H1 (cell line): Measurements from ENCODE around the gene AAGAB. TPM values are rescaled to one million over a fixed set of nuclear protein-coding genes. Genes with fewer than 3 reads are reported as not detected.

Source experiments
- BCL11A ChIP-seq, 2 experiments: IDR thresholded peaks; one replicate each; pipeline ENCODE4 v1.6.1; 2011; ENCODE audit warnings: low read depth in 2 of 2, low read length in 2 of 2, mild to moderate bottlenecking in 2 of 2
- CHD7 ChIP-seq: fragments of 300-600 bp; sonication (generic); IDR thresholded peaks from 2 replicates; pipeline ENCODE4 v1.7.1; 2012; ENCODE audit warnings: low read length, moderate library complexity, mild to moderate bottlenecking, inconsistent platforms; ENCODE audit not compliant: insufficient replicate concordance
- GABPA ChIP-seq: IDR thresholded peaks from 2 replicates; pipeline ENCODE4 v1.6.1; 2011; ENCODE audit warnings: mild to moderate bottlenecking, low read length, moderate library complexity, borderline replicate concordance; ENCODE audit not compliant: insufficient read depth
- SAP30 ChIP-seq: fragments of 300-600 bp; sonication (generic); IDR thresholded peaks from 2 replicates; pipeline ENCODE4 v1.7.1; 2012; ENCODE audit warnings: low read length, moderate library complexity, mild to moderate bottlenecking, inconsistent platforms; ENCODE audit not compliant: insufficient read depth, insufficient replicate concordance
- SP4 ChIP-seq: IDR thresholded peaks from 2 replicates; pipeline ENCODE4 v1.6.1; 2012; ENCODE audit warnings: low read length, inconsistent platforms
- SUZ12 ChIP-seq: fragments of 200-600 bp; sonication (generic); IDR thresholded peaks from 2 replicates; pipeline ENCODE4 v1.6.1; 2012; ENCODE audit warnings: mild to moderate bottlenecking, inconsistent platforms, low read length, moderate library complexity, mixed read lengths
- TAF1 ChIP-seq: IDR thresholded peaks from 2 replicates; pipeline ENCODE4 v1.6.1; 2011; ENCODE audit warnings: mild to moderate bottlenecking, low read depth, low read length
- TCF12 ChIP-seq: IDR thresholded peaks from 2 replicates; pipeline ENCODE4 v1.6.1; 2011; ENCODE audit warnings: low read depth, mild to moderate bottlenecking, low read length
- USF2 ChIP-seq: IDR thresholded peaks from 2 replicates; pipeline ENCODE4 v1.6.1; 2011; ENCODE audit warnings: low read length, improper control_type of control experiment
- polyA plus RNA-seq, 7 experiments: library from polyadenylated mRNA; depleted of rRNA in 3 of 7; stranded (reverse) in 5 of 7; unstranded in 2 of 7; fragments of >200 nt in 5 of 7; fragments of 200-250 nt in 2 of 7; gene quantifications; 1 replicate in 5 of 7; 2 replicates in 1 of 7; 4 replicates in 1 of 7; pipeline versions ENCODE4 v1.2.1 to v1.2.3, GENCODE V29; 2011 to 2013; ENCODE audit warnings: missing spikeins in 2 of 7, mixed read lengths in 2 of 7
- total RNA-seq: library from RNA; stranded (reverse); fragmentation: NEBNext Ultra II Directional; extraction: Animal tissue kit (Norgen Biotek cat#: 25700); gene quantifications from 2 replicates; pipeline ENCODE4 v1.2.1, GENCODE V29; 2021

Gene AAGAB
- total and polyA plus RNA-seq, 2 of the 8 experiments (the other 6 are each of a cell fraction or from before 2014, with no cell fraction given): 20.1 to 45.9 TPM

GRCh38 chr15:67280217-67280616 lies 25.8 kb upstream of the AAGAB start (continued):
- TF ChIP-seq CHD7 (no peak), SAP30 (no peak), TAF1 (no peak), BCL11A (IDR thresholded peaks at IDR 0.05; ENCODE audit: low read depth in 2 of 2, low read length in 2 of 2) (no peak), GABPA (no peak), USF2 (no peak), SUZ12 (no peak), SP4 (no peak), TCF12 (no peak)
